BLaER1 (cell line): Measurements from ENCODE around the gene UBE2G2.
A peak's percentile ranks its signal among the peaks of the same experiment; 100 is the strongest.
"Not testable (repeated sequence)": the region's sequence is repeated elsewhere in the genome, so short reads cannot be mapped to it uniquely, and the experiment has no call there.

Experiments
- H3K27ac ChIP-seq: shearing (Covaris generic); formaldehyde crosslinking; 2 replicates; pipeline ENCODE4 v1.8.1; 2022
- H3K27me3 ChIP-seq: shearing (Covaris generic); formaldehyde crosslinking; 2 replicates; pipeline ENCODE4 v1.8.1; 2022
- H3K36me3 ChIP-seq: shearing (Covaris generic); formaldehyde crosslinking; 2 replicates; pipeline ENCODE4 v1.8.1; 2022
- H3K4me1 ChIP-seq: shearing (Covaris generic); formaldehyde crosslinking; 2 replicates; pipeline ENCODE4 v1.8.1; 2022
- H3K4me2 ChIP-seq: shearing (Covaris generic); formaldehyde crosslinking; 2 replicates; pipeline ENCODE4 v1.8.1; 2022
- H3K4me3 ChIP-seq: shearing (Covaris generic); formaldehyde crosslinking; 2 replicates; pipeline ENCODE4 v1.8.1; 2022
- H3K9ac ChIP-seq: shearing (Covaris generic); formaldehyde crosslinking; 2 replicates; pipeline ENCODE4 v1.8.1; 2022
- H3K9me3 ChIP-seq: shearing (Covaris generic); formaldehyde crosslinking; 2 replicates; pipeline ENCODE4 v1.8.1; 2022
- H4K20me1 ChIP-seq: shearing (Covaris generic); formaldehyde crosslinking; 2 replicates; pipeline ENCODE4 v1.8.1; 2022
- Cebpa-rat ChIP-seq: shearing (Covaris generic); IDR thresholded peaks from 2 replicates; pipeline ENCODE4 v1.8.1; 2022

Gene UBE2G2

DNA sequence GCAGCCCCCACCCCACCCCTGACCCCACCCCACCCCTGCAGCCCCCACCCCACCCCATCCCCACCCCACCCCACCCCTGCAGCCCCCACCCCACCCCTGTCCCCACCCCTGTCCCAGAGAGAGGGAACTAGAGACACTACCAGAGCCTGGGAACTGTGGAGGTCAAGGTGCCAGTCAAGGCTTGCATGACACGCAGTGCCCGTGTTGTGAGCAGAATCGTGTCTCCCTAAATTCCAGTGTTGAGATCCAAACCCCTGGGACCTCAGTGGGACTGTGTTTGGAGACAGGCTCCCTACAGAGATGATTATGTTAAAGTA lies 34.7 kb upstream of the UBE2G2 start:
- Histone ChIP-seq H3K4me1 (peaks cover 20% of the 10 kb centered on the region), H3K36me3 (no peaks in the 10 kb centered on the region), H3K27me3 (no peaks in the 10 kb centered on the region), H4K20me1 (no peaks in the 10 kb centered on the region), H3K4me3 (no peak overlapping the region), H3K27ac (no peak overlapping the region), H3K9ac (no peak overlapping the region), H3K9me3 (no peaks in the 10 kb centered on the region), H3K4me2 (peak overlapping the region; percentile 49)
- no peak for TF ChIP-seq Cebpa-rat

- Histone ChIP-seq H3K36me3 (no peaks in the 10 kb centered on the region), H4K20me1 (no peaks in the 10 kb centered on the region), H3K4me3 (no peak overlapping the region), H3K27ac (no peak overlapping the region), H3K27me3 (no peaks in the 10 kb centered on the region), H3K4me2 (no peak overlapping the region), H3K4me1 (peaks cover 25% of the 10 kb centered on the region), H3K9me3 (no peaks in the 10 kb centered on the region), H3K9ac (no peak overlapping the region)
- no peak for TF ChIP-seq Cebpa-rat
Measured at GRCh38 chr21:44835647-44835973, 34.0 kb upstream of the UBE2G2 start.

DNA sequence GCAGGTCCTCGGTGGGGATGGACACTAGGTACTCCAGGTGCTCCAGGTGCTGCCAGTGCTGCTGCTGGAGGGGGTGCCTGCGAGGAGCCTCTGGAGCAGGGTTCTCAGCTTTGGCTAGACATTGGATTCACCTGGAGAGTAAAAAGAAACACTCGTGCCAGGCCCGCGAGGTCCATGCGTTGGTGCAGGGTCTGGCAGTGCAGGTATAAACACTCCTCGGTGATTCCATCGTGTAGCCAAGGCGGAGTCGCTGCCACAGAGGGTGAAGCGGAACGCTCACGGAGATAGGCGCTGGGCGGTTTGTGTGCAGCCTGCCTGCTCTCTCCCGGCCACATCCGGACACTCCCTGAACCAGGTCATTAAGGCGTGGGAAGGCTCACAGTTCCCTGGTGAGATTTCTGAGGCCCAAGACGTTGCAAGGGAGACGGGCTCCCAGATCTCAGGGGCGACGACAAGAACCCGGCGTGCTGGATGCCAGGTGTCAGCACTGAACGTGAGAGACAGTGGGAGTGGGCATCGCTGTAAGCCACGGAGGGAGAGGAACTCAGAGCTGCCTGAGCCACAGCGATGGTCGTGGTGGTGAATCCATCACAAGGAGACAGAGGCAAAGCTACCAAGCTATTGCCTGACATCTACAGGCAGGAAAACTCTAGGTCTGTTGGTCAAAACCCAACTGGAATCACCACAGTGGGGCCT lies 33.5 kb upstream of the UBE2G2 start:
- Histone ChIP-seq H3K4me3 (no peak overlapping the region), H3K4me1 (peaks cover 26% of the 10 kb centered on the region), H3K27ac (no peak overlapping the region), H3K27me3 (no peaks in the 10 kb centered on the region), H3K9ac (no peak overlapping the region), H3K36me3 (no peaks in the 10 kb centered on the region), H3K9me3 (peaks cover 2% of the 10 kb centered on the region; the same call in 1 of the 2 replicates), H4K20me1 (no peaks in the 10 kb centered on the region), H3K4me2 (no peak overlapping the region)
- TF ChIP-seq Cebpa-rat, result no peak

GRCh38 chr21:44834231-44834950 lies 32.8 kb upstream of the UBE2G2 start:
- no peak overlapping the region for H3K9ac ChIP-seq

GRCh38 chr21:44833663-44834062 lies 32.0 kb upstream of the UBE2G2 start:
- Histone ChIP-seq H3K9me3 (peaks cover 16% of the 10 kb centered on the region), H3K27ac (no peak overlapping the region), H3K4me2 (no peak overlapping the region), H3K36me3 (no peaks in the 10 kb centered on the region), H4K20me1 (no peaks in the 10 kb centered on the region), H3K27me3 (no peaks in the 10 kb centered on the region), H3K4me1 (peaks cover 35% of the 10 kb centered on the region), H3K4me3 (no peak overlapping the region), H3K9ac (no peak overlapping the region)
- TF ChIP-seq Cebpa-rat, result no peak

More at GRCh38 chr21:44834231-44834950, 32.8 kb upstream of the UBE2G2 start:
- Histone ChIP-seq H3K36me3 (no peaks in the 10 kb centered on the region), H3K27me3 (no peaks in the 10 kb centered on the region), H3K9me3 (peaks cover 9% of the 10 kb centered on the region; the same call in 1 of the 2 replicates), H3K4me3 (no peak overlapping the region), H3K4me2 (no peak overlapping the region), H3K4me1 (peaks cover 33% of the 10 kb centered on the region), H4K20me1 (no peaks in the 10 kb centered on the region), H3K27ac (no peak overlapping the region)
- TF ChIP-seq Cebpa-rat, result no peak

DNA sequence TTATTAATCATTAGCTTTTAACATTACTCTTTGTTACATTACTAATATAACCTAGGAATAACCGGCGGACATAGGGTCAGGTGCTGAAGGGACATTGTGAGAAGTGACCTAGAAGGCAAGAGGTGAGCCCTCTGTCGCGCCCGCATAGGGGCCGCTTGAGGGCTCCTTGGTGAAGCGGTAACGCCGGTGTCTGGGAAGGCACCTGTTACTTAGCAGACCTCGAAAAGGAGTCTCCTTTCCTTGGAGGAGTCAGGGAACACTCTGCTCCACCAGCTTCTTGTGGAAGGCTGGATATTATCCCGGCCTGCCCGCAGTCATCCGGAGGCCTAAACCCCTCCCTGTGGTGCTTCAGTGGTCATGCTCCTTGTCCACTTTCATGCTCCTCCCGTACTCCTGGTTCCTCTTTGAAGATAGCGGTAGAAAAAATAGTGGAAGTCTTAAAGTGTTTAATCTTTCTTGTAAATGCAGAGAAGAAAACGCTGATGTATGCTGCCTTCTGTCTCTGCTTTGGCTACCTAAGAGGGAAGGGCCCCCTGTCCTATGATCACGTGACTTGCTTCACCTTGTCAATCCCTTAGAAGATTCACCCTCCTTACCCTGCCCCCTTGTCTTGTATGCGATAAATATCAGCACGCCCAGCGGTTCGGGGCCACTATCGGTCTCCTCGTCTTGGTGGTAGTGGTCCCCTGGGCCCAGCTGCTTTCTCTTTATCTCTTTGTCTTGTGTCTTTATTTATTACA lies 31.1 kb upstream of the UBE2G2 start:
- H3K27me3 ChIP-seq, H3K4me3 ChIP-seq, H3K27ac ChIP-seq, H3K36me3 ChIP-seq, H4K20me1 ChIP-seq, H3K4me2 ChIP-seq, H3K9ac ChIP-seq: not testable (repeated sequence)
- peaks cover 26% of the 10 kb centered on the region for H3K9me3 ChIP-seq
- peaks cover 35% of the 10 kb centered on the region for H3K4me1 ChIP-seq

- H3K27me3 ChIP-seq, result no peaks in the 10 kb centered on the region
- TF ChIP-seq Cebpa-rat, result no peak
- H3K4me3 ChIP-seq, result no peak overlapping the region
Measured at GRCh38 chr21:44831227-44831860, 29.7 kb upstream of the UBE2G2 start.

GRCh38 chr21:44829507-44830092 lies 28.0 kb upstream of the UBE2G2 start:
- Histone ChIP-seq H3K9ac (no peak overlapping the region), H3K4me3 (no peak overlapping the region), H3K4me1 (peaks cover 22% of the 10 kb centered on the region), H3K36me3 (no peaks in the 10 kb centered on the region), H3K4me2 (peak overlapping the region; percentile 25), H3K27ac (no peak overlapping the region), H3K27me3 (no peaks in the 10 kb centered on the region), H3K9me3 (peaks cover 50% of the 10 kb centered on the region), H4K20me1 (no peaks in the 10 kb centered on the region)
- TF ChIP-seq Cebpa-rat, result no peak

More at GRCh38 chr21:44831227-44831860, 29.7 kb upstream of the UBE2G2 start:
- Histone ChIP-seq H3K4me1 (peaks cover 23% of the 10 kb centered on the region), H3K4me2 (peak overlapping the region; percentile 40; the same call in 1 of the 2 replicates), H3K9me3 (peaks cover 39% of the 10 kb centered on the region), H3K9ac (no peak overlapping the region), H3K36me3 (no peaks in the 10 kb centered on the region), H3K27ac (no peak overlapping the region), H4K20me1 (no peaks in the 10 kb centered on the region)

- H3K27ac ChIP-seq, result no peak overlapping the region
- no peaks in the 10 kb centered on the region for H4K20me1 ChIP-seq
- no peak overlapping the region for H3K4me2 ChIP-seq
- peaks cover 61% of the 10 kb centered on the region for H3K9me3 ChIP-seq
- H3K4me3 ChIP-seq, result no peak overlapping the region
- H3K9ac ChIP-seq, result no peak overlapping the region
- peaks cover 22% of the 10 kb centered on the region for H3K4me1 ChIP-seq
- TF ChIP-seq Cebpa-rat, result no peak
- H3K36me3 ChIP-seq, result no peaks in the 10 kb centered on the region
- no peaks in the 10 kb centered on the region for H3K27me3 ChIP-seq
Measured at GRCh38 chr21:44828362-44829056, 26.9 kb upstream of the UBE2G2 start.
